Islet of Langerhans (tissue), 1 donor: Measurements from ENCODE around the gene CCDC177.
A peak's percentile ranks its signal among the peaks of the same experiment; 100 is the strongest.

Experiments used
- FAIRE-seq: peaks from one replicate; lab custom pipeline; 2011; peaks lifted over from hg19 to GRCh38; lab: Jason Lieb, UNC

Gene CCDC177

DNA sequence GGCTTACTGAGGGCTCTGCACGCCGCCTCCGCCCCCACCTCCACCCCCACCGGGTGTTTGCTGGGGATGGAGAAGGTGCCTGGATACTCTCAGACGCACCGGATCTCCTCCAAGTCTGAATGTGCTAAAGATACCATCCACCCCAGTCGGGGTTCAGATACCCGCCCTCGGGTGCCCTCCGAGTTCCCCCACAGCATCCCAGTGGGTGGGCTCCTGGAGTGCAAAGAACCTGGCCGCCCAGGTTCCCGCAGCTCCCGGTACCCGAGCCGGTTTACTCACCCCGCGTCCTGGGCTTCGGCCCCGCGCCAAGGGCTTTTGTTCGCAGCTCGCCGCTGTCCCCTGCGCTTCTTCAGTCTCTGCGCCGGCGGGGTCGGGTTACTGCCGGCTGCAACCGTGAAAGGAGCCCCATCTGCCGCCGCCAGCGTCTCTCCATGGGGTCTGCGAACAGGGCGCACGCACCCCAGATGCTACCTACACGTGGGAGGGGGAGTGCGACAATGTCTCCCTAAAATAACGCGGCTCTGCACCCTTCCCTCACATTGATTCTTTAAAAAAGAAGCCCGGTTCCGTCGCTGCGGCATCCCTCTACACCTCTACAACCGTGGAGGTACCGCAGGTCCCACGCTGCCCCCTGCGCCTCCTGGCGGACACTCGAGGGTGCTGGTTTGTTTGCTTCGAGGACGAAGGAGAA lies at the start of gene CCDC177:
Gene CCDC177, minus strand, starts transcription at position 609 of the 691 bp plus-strand sequence. CDS start 1,249 bp downstream, outside the sequence.
- no peak for FAIRE-seq

DNA sequence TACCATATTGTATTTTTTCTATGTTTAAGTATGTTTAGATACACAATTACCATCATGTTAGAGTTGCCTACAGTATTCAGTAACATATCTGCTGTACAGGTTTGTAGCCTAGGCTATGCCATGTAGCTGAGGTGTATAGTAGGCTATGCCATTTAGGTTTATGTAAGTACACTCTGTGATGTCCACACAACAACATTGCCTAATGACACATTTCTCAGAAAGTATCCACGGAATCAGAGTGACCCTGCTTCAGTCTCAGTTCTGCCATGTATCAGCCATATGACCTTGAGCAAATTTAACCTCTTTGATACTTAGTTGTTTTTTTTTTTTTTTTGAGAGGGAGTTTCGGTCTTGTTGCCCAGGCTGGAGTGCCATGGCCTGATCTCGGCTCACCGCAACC lies 49.5 kb upstream of the CCDC177 start:
- no peak for FAIRE-seq

DNA sequence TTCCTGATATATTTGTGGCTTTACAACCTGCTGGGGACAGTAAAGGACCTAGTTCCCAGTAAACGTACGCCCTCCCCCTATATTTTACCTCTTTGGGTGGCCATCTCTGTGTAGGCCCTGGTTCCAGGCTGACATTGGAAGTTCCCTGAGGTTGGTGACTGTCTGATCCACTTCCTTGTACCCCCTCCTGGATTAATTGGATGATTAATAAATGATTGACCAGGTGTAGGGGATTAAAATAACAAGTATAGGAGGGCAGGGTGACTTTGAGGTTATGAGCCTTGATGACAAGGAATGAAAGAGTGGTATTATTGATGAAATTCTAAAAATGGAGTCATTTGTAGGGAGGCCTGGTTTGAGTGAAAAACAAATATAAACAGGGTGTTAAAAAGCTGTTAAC lies 46.3 kb upstream of the CCDC177 start:
- FAIRE-seq, result no peak

DNA sequence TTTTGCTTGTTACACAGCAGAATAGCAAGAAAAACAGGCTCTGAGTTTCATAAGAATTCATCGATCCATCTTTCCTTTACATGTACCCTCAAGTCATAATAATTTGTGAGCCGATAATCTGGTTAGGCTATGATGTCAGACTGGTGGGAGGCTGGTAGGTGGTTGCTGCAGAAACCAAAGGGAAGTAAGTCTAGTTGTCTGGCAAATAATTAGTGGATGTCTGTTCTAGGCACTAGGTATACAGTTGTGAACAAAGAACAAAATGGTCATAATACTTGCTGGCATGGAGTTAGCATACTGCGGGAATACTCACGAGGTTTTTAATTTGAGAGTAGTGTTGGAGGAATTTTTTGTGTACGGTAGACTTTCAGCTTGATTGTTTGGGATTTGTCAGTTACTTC lies 45.5 kb upstream of the CCDC177 start:
- no peak for FAIRE-seq

- FAIRE-seq, result no peak
These were observed 44.3 kb upstream of the CCDC177 start for GRCh38 chr14:69619012-69619411.

DNA sequence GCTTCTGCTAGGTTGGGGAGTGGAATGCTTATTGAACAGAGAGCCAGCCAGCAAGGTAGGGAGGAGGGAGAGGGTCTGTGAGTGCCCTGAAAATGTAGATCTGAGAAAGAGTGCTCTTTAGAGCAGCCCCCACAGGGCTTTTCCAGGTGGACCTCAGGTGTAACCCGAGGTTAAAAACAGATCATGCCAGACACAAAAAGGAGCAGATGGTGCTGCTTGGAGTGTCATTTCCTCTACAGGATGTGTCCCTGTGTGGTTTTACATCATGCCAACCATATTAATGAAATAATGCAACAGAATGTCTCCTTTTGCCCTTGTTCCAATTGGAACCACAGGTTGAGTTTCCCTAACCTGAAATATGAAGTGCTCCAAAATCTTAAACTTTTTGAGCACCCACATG lies 43.1 kb upstream of the CCDC177 start:
- FAIRE-seq, result no peak

DNA sequence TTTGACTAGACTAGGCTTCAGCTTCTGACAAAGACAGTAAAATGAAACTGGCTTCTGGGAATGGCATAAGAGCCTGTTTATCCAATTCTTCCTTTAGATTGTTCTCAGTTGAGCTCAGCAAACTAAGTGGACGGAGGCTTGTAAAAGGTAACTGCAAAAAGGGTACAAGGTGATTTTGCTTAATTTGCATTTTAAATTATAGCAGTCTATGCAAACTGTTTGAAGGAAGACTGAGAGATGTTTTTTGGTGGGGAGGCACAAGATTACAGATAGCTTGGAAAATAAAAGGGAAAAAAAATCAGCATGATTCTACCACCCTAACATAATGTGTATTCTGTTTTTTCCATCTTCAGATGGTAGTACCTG lies 41.7 kb upstream of the CCDC177 start:
- FAIRE-seq, result no peak

GRCh38 chr14:69615496-69616407 lies 41.1 kb upstream of the CCDC177 start:
- FAIRE-seq, result peak; percentile 66

DNA sequence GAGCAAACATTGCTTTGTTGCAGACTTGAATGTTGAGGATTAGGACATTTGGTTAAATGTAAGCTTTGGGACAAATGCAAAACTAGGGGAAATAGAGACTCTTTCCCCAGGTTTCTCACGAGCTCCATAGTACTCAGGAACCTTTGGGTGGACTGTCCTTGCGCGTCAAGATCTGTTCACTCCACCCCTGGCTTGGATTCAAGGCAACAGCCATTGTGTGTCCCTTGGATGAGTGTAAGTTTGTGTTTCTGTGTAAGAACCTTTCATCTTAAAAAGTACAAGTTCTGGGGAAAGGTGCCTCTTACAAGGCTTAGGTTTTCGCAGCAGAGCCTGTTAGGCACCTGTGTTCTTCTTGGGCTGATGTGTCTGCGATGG lies 40.4 kb upstream of the CCDC177 start:
- FAIRE-seq, result no peak

DNA sequence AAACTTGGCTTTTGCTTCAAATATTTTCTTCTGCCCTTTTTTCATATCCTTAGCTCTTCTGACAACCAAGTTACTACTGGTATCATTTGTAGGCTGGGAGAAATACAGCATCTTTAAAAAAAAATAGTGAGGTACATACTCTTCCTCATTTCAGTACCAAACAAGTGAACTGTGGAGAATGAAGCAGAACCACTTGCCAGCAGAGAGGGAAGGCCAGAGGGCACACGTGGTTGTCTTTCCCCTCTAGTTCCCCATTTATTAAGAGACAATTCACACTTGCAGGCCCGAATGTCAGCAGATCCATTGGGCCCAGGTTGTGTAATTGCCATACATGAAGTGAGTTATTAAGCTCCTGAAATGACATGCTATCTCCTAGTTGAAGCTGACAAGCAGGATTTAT lies 39.9 kb upstream of the CCDC177 start:
- FAIRE-seq, result no peak

DNA sequence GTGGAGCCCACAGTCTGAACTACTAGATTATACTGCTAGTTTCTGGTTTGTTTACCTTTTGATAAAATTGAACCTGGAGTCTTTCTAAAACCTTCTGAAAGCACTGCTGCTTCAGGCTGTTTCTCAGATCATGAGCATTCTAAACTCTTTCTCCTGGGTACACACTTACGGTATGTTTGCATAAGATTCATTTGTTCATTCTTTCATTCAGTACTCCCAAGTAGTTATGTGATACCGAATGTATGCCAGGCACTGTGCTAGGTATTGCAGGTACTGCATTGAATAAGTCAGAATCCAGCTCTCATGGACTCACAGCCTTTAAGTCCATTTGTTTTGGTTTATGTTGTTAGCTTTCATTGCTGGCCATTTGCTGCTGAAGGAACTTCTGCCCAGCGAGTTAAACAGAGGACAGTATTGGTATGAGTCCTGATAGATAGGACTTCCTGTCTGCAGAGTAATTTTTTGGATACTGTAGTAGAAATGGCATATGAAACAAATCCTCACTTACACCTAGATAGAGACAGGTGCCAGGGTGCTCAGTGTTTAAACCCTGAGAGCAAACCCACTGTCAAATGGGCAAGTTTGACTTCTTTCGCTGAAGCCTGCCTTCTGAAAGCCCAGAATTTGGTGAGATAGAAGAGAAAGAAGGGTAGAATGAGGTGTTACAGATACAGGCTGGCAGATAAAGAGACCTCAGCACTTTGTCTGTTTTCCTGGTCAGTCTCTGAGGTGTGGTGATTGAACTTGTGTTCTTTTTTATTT lies 38.8 kb upstream of the CCDC177 start:
- FAIRE-seq, result no peak

DNA sequence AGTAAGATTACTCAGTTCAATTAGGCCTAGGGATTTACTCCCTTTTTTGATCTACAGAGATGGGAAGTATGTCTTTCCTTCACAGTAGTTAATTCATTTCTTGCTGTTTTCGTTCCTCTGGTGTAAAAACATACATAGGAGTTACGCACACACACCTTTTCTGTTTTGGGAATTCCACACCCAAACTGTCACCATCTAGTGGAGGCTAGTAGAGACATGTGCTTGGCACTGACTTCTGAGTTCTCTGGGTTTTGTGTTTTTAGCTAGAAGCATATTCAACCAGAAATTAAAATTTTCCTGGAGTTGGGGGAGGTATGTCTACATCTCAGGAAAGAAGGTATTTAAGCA lies 38.1 kb upstream of the CCDC177 start:
- FAIRE-seq, result no peak

- no peak for FAIRE-seq
These were observed 37.5 kb upstream of the CCDC177 start for GRCh38 chr14:69612014-69612782.

DNA sequence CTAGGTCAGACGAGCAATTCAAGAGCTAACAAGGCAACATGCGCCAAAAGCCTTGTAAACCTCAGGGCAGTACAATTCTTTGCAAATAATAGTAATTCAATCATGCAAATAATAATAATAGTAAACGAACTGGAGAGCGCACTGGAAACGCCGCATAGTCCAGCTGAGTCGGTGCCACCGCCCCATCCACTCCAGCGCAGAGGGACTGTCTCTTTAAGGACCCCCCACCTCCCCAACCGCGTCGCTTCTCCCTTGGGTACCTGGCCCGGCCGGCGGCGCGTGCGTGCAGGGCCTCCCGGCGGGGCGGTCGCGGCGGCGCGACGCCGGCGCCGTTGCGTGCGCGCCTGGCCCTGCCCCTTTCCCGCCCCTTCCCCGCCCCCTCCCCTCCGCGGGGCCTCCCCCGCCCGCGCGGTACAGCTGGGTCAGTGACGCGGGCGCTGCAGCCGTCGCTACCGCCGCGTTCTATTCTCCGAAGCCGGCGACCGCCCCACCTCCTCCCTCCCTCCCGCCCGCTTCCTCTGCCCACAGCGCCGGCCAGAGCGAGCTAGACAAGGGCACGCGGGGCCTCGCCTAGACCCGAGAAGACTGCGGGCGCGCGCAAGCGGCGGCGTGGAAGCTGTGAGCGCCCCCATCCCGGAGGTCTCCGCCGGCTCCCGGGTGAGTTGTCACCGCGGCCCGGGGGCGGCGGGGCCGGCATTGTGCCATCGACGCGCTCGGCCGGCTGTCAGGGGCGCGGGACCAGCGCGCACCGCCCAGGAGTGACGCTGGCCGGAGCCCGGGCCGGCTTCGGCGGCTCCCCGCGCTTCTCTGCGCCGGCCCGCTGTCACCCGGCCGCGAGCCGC lies 36.7 kb upstream of the CCDC177 start, which contains the start of gene SUSD6:
Gene SUSD6, plus strand, starts transcription at position 425 of the 842 bp plus-strand sequence. CDS start 46,997 bp downstream, outside the sequence.
- FAIRE-seq, result no peak

DNA sequence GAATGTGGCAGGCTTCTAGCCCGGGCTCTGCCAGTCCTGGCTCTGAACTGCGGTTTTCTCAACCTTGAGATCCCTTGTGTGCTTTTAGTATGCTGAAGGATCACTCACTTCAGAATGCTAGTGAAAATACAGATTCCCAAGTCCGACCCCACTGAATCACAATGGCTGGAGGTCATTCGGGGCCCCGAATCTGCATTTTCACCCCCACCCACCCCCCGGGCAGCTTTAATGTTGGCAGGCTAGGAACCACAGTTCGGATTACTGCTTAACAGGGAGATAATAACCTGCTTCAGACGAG lies 36.2 kb upstream of the CCDC177 start:
- no peak for FAIRE-seq

- FAIRE-seq, result no peak
These were observed 35.6 kb upstream of the CCDC177 start for GRCh38 chr14:69610020-69610873.

GRCh38 chr14:69606258-69607184 lies 31.9 kb upstream of the CCDC177 start:
- FAIRE-seq, result no peak

DNA sequence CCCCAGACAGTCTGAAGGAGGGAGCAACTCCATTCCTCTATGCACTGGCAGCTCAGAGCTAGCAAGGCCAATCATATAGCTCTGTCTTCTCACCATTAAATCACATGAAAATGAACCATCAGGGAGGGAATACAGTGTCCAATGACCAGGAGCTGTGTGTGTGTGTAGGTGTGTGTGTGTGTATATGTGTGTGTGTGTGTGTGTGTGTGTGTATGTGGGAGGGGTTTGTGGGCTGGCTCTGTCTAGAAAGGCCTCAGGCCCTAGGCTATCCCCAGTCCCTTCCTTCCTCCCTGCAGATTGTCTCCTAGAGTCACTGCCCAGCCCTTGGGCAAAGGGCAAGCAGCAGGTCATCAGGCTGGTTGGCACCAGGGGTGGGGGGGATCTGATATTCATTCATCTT lies 31.1 kb upstream of the CCDC177 start:
- FAIRE-seq, result no peak

GRCh38 chr14:69600304-69600891 lies 25.7 kb upstream of the CCDC177 start:
- no peak for FAIRE-seq
